Osteocyte (in vitro differentiated cells): ENCODE results near the gene LCAT. TPM values are rescaled to one million over a fixed set of nuclear protein-coding genes. Genes with fewer than 3 reads are reported as not detected.
A peak's percentile ranks its signal among the peaks of the same experiment; 100 is the strongest.

Experiments used
- DNase-seq: peaks from one replicate; pipeline ENCODE4 v3.0.0; 2021; ENCODE audit warnings: mixed read lengths; ENCODE audit not compliant: unreplicated experiment; ENCODE audit errors: extremely low spot score
- H3K27ac Mint-ChIP-seq: one replicate; pipeline ENCODE4 v1.8.0; 2021; ENCODE audit warnings: mild to moderate bottlenecking, mixed read lengths; ENCODE audit not compliant: unreplicated experiment
- H3K27me3 Mint-ChIP-seq: one replicate; pipeline ENCODE4 v1.8.0; 2021; ENCODE audit warnings: mixed read lengths; ENCODE audit not compliant: unreplicated experiment
- H3K36me3 Mint-ChIP-seq: one replicate; pipeline ENCODE4 v1.8.0; 2021; ENCODE audit warnings: mixed read lengths; ENCODE audit not compliant: unreplicated experiment
- H3K4me1 Mint-ChIP-seq: one replicate; pipeline ENCODE4 v1.8.0; 2021; ENCODE audit warnings: mixed read lengths; ENCODE audit not compliant: unreplicated experiment
- H3K4me3 Mint-ChIP-seq: one replicate; pipeline ENCODE4 v1.8.0; 2021; ENCODE audit warnings: mild to moderate bottlenecking, moderate library complexity, mixed read lengths; ENCODE audit not compliant: unreplicated experiment
- H3K9me3 Mint-ChIP-seq: one replicate; pipeline ENCODE4 v1.8.0; 2021; ENCODE audit warnings: mixed read lengths; ENCODE audit not compliant: unreplicated experiment
- long read RNA-seq: library from polyadenylated mRNA; unstranded; transcript quantifications from one replicate; pipeline ENCODE4 v2.0.0, GENCODE V29; 2021
- total RNA-seq: library from RNA; stranded (reverse); gene quantifications from 2 replicates; pipeline ENCODE4 v1.2.1, GENCODE V29; 2021
- TF ChIP-seq, protein P1 (sequence below): fragments of 200-600 bp; sonication (generic); IDR thresholded peaks from 2 replicates; pipeline ENCODE4 v1.5.0; 2021; ENCODE audit warnings: antibody characterized with exemption, mild to moderate bottlenecking, moderate library complexity

LCAT gene, protein sequence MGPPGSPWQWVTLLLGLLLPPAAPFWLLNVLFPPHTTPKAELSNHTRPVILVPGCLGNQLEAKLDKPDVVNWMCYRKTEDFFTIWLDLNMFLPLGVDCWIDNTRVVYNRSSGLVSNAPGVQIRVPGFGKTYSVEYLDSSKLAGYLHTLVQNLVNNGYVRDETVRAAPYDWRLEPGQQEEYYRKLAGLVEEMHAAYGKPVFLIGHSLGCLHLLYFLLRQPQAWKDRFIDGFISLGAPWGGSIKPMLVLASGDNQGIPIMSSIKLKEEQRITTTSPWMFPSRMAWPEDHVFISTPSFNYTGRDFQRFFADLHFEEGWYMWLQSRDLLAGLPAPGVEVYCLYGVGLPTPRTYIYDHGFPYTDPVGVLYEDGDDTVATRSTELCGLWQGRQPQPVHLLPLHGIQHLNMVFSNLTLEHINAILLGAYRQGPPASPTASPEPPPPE
- total RNA-seq: 35.3 and 36.9 TPM in 2 replicates
- long read RNA-seq: 0 reads

- DNase-seq: no peak
- Mint-ChIP-seq H3K27ac (no peak within 1 kb of the TSS), H3K4me1 (peaks cover 3% of the 10 kb centered on the region), H3K9me3 (no peaks in the 10 kb centered on the region), H3K4me3 (no peak within 1 kb of the TSS), H3K36me3 (peaks cover 12% of the 10 kb centered on the region), H3K27me3 (no peaks in the 10 kb centered on the region)
- TF ChIP-seq, protein P1, sequence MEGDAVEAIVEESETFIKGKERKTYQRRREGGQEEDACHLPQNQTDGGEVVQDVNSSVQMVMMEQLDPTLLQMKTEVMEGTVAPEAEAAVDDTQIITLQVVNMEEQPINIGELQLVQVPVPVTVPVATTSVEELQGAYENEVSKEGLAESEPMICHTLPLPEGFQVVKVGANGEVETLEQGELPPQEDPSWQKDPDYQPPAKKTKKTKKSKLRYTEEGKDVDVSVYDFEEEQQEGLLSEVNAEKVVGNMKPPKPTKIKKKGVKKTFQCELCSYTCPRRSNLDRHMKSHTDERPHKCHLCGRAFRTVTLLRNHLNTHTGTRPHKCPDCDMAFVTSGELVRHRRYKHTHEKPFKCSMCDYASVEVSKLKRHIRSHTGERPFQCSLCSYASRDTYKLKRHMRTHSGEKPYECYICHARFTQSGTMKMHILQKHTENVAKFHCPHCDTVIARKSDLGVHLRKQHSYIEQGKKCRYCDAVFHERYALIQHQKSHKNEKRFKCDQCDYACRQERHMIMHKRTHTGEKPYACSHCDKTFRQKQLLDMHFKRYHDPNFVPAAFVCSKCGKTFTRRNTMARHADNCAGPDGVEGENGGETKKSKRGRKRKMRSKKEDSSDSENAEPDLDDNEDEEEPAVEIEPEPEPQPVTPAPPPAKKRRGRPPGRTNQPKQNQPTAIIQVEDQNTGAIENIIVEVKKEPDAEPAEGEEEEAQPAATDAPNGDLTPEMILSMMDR: no peak
These were observed at the start of gene LCAT for GRCh38 chr16:67943619-67944504. LCAT (minus strand) TSS chr16:67944120; CDS start chr16:67944101, 19 bp downstream.

DNA sequence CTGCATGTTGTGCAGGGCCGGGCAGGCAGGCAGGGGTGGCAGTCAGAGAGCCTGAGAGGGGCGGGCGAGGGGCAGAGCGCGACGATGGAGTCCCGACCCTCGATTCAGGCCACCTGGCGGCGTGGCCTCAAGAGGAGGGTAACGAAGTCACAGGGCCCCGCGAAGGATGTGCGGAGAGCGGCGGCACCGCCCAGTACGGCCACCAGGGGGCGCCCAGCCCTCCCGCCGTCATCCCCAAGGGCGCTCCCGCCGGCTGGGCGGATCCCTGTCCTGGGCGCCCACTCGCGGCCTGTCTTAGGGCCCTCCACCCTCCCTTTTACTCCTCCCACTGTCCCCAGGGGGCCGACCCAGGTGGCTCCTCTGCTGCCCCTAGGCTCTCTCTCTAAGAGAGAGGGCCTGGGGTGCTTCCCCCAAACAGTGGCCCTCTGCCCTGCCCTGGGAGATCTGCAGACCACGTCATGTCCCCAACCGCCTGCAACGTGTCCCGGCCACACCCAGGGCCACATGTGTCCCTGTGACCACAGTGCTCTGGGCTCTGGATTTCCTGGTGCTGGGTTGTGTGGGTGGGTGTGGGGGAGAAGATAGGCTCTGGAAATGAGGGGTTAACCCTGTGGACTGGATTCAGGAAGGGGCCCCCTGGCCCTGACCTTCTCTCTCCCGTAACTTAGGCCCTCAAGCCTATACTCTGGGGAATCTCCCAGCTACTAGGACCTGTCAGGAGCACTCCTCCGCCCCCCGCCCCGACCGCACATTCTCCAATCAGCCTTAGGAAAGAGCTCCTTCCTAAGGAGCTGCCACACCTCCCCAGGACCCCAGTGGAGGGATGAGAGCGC is 49.5 kb upstream of the LCAT start:
- H3K27ac Mint-ChIP-seq: no peak overlapping the region
- H3K36me3 Mint-ChIP-seq: no peaks in the 10 kb centered on the region
- H3K9me3 Mint-ChIP-seq: no peaks in the 10 kb centered on the region
- peaks cover 6% of the 10 kb centered on the region for H3K4me1 Mint-ChIP-seq
- H3K4me3 Mint-ChIP-seq: no peak overlapping the region
- H3K27me3 Mint-ChIP-seq: no peaks in the 10 kb centered on the region
- peak; percentile 92 for DNase-seq
- TF ChIP-seq, protein P1: peak; percentile 99

GRCh38 chr16:67992661-67993206 is 48.8 kb upstream of the LCAT start:
- TF ChIP-seq, protein P1: no peak
- H3K9me3 Mint-ChIP-seq: no peaks in the 10 kb centered on the region

DNA sequence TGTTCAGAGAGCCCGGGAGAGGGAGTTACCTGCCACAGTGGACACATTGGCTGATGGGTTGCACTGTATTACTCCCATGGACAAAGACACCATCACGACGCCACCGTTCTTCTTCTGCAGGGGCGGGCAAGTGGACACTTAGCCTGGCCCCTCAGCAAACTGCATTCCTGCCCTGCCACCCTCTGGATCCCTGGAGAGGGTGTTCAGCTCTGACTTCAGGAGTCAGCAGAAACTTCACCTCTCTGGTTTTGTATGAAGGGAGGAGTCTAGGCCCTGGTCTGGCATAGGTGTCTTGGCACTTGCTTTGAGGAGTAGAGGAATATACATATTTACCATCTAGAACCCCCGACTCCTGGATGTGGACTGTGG is 46.1 kb upstream of the LCAT start:
- no peaks in the 10 kb centered on the region for H3K36me3 Mint-ChIP-seq
- no peaks in the 10 kb centered on the region for H3K27me3 Mint-ChIP-seq
- H3K4me1 Mint-ChIP-seq: peaks cover 6% of the 10 kb centered on the region

More at GRCh38 chr16:67992661-67993206, 48.8 kb upstream of the LCAT start:
- Mint-ChIP-seq H3K36me3 (no peaks in the 10 kb centered on the region), H3K27me3 (no peaks in the 10 kb centered on the region), H3K4me1 (peaks cover 6% of the 10 kb centered on the region), H3K27ac (no peak overlapping the region), H3K4me3 (no peak overlapping the region)
- DNase-seq: no peak

More for the DNA sequence above, 46.1 kb upstream of the LCAT start:
- no peak overlapping the region for H3K27ac Mint-ChIP-seq
- H3K4me3 Mint-ChIP-seq: no peak overlapping the region
- TF ChIP-seq, protein P1: no peak
- DNase-seq: no peak
- H3K9me3 Mint-ChIP-seq: no peaks in the 10 kb centered on the region
